Measurements from ENCODE around the gene KLC1. TPM values are rescaled to one million over a fixed set of nuclear protein-coding genes. Genes with fewer than 3 reads are reported as not detected.

The KLC1 gene
- total and polyA plus RNA-seq, 8 donors, result 56.5 to 522 (median 123) TPM

DNA sequence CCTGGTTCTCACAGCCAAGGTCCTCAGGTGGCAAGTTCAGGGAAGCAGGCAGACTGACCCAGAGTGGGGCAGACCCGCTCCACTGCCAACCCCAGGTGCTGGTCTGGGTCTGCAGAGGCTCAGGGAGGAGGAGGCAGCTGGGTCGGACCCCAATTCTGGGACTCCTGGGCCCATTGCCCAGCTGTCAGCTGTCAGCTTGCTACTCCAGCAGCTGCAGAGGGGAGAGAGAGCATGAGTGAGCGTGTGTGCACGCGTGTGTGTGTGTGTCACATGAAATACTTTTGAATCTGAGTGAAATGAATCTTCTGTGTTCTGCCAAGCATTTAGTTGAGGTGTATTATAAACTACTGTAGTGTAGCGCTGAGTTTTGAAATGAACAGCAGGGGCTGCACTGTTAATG, 55.5 kb downstream of the KLC1 start:
- Histone ChIP-seq H3K36me3 (peaks cover 63 to 100% (median 99%) of the 10 kb centered on the region in 4 donors), H3K4me1 (peaks cover 0 to 24% (median 10%) of the 10 kb centered on the region in 4 donors), H3K27ac (no peak overlapping the region), H3K4me3 (no peak overlapping the region), H3K27me3 (no peaks in the 10 kb centered on the region), H3K9me3 (no peaks in the 10 kb centered on the region)
- TF ChIP-seq EP300 (IDR thresholded peaks at IDR 0.05) (no peak), POLR2AphosphoS5 (IDR thresholded peaks at IDR 0.05) (no peak), POLR2A (IDR thresholded peaks at IDR 0.05) (no peak)
- TF ChIP-seq, protein P1, sequence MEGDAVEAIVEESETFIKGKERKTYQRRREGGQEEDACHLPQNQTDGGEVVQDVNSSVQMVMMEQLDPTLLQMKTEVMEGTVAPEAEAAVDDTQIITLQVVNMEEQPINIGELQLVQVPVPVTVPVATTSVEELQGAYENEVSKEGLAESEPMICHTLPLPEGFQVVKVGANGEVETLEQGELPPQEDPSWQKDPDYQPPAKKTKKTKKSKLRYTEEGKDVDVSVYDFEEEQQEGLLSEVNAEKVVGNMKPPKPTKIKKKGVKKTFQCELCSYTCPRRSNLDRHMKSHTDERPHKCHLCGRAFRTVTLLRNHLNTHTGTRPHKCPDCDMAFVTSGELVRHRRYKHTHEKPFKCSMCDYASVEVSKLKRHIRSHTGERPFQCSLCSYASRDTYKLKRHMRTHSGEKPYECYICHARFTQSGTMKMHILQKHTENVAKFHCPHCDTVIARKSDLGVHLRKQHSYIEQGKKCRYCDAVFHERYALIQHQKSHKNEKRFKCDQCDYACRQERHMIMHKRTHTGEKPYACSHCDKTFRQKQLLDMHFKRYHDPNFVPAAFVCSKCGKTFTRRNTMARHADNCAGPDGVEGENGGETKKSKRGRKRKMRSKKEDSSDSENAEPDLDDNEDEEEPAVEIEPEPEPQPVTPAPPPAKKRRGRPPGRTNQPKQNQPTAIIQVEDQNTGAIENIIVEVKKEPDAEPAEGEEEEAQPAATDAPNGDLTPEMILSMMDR (IDR thresholded peaks at IDR 0.05), result no peak
- DNase-seq, result no peak
- whole genome bisulfite sequencing, 5 donors, result 70 to 91% (median 84%) methylated on average over 6 of the region's 6 CpGs
- intact Hi-C loops (cut with DNase I; ENCODE audit: low total_unique reads), result no loop called here

DNA sequence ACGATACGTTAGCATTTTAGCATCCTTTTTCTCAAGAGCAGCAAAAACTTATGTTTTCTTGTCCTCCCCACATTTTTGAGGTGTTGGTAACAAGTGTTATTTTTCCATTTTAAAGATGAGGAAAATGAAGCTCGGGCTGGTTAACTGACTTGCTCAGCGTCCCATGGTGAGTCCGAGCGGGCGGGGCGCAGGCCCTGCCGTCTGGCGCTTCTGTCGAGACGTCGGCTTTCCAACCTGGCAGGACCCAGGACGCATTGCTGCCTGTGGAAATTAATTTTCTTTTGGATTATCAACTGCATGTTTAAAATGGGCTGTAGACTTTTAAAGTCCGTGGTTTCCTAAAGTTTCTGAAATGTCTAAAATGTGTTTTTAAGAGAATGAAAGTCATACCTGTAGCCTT, 55.9 kb downstream of the KLC1 start:
- WGBS, 5 donors, result 87 to 92% (median 90%) methylated on average over 15 of the region's 15 CpGs
- intact Hi-C loops (cut with DNase I; ENCODE audit: low total_unique reads), result no loop called here

DNA sequence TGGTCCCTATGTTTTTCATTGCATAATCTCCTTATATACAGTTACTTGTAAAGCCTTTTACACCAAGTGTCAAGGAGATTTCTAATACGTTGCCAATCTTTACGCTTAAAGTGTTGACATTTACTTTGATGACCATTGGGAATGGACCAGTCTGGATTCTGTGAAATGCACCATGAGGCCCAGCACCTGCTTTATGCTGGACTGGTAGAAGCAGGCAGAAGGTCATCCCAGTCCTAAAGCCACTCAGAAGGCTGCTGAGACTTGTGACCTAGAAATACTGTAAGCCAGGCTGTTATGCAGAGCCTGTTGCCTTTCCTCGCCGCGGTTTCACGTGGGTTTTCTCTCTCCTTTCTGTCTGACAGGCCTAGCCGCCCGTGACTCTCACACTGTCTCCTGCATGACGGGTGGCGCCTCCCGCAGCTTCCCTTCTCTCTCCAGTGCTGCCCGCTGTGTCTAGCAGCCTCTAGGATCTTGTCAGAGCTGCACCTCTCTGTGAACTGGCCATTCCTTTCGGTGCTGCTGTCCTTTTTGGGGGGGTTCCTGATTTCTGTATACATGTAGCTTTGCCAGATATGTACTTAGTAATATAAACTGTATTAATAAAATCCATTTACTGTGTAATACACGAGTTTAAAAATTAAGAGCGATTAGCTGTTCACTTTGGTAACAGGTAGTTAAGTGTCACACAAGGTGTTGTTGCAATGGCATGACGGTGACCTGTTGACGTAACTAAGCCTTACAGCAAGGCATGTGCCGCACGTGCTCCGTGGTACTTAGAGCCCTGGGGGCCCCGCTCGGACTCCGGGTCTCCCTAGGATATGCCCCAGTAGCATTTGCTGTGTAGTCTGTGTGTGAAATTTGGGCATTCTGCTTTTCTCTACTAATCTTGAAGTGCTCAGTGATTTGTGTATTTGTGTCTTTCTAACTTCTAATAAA, 56.5 kb downstream of the KLC1 start:
- no peak overlapping the region for H3K27ac ChIP-seq
- H3K4me3 ChIP-seq, result no peak overlapping the region
- no peaks in the 10 kb centered on the region for H3K27me3 ChIP-seq
- 88 to 94% (median 90%) methylated on average over 23 of the region's 23 CpGs for WGBS, 5 donors
- H3K9me3 ChIP-seq, result no peaks in the 10 kb centered on the region
- intact Hi-C loops (cut with DNase I; ENCODE audit: low total_unique reads), result no loop called here
- no peak for DNase-seq
- H3K4me1 ChIP-seq, result peaks cover 0 to 24% (median 11%) of the 10 kb centered on the region in 4 donors
- TF ChIP-seq, protein P1 (IDR thresholded peaks at IDR 0.05), result no peak
- TF ChIP-seq EP300 (IDR thresholded peaks at IDR 0.05), result no peak
- TF ChIP-seq POLR2AphosphoS5 (IDR thresholded peaks at IDR 0.05), result no peak
- no peak for TF ChIP-seq POLR2A (IDR thresholded peaks at IDR 0.05)
- H3K36me3 ChIP-seq, result peaks cover 55 to 100% (median 99%) of the 10 kb centered on the region in 4 donors

More for the DNA sequence above, 55.9 kb downstream of the KLC1 start:
- no peaks in the 10 kb centered on the region for H3K9me3 ChIP-seq
- TF ChIP-seq, protein P1 (IDR thresholded peaks at IDR 0.05), result no peak
- no peak for TF ChIP-seq EP300 (IDR thresholded peaks at IDR 0.05)
- no peak for TF ChIP-seq POLR2AphosphoS5 (IDR thresholded peaks at IDR 0.05)
- no peak for TF ChIP-seq POLR2A (IDR thresholded peaks at IDR 0.05)
- no peak overlapping the region for H3K27ac ChIP-seq
- H3K36me3 ChIP-seq, result peaks cover 61 to 100% (median 99%) of the 10 kb centered on the region in 4 donors
- H3K4me3 ChIP-seq, result no peak overlapping the region
- no peak for DNase-seq
- peaks cover 0 to 24% (median 12%) of the 10 kb centered on the region in 4 donors for H3K4me1 ChIP-seq
- H3K27me3 ChIP-seq, result no peaks in the 10 kb centered on the region

DNA sequence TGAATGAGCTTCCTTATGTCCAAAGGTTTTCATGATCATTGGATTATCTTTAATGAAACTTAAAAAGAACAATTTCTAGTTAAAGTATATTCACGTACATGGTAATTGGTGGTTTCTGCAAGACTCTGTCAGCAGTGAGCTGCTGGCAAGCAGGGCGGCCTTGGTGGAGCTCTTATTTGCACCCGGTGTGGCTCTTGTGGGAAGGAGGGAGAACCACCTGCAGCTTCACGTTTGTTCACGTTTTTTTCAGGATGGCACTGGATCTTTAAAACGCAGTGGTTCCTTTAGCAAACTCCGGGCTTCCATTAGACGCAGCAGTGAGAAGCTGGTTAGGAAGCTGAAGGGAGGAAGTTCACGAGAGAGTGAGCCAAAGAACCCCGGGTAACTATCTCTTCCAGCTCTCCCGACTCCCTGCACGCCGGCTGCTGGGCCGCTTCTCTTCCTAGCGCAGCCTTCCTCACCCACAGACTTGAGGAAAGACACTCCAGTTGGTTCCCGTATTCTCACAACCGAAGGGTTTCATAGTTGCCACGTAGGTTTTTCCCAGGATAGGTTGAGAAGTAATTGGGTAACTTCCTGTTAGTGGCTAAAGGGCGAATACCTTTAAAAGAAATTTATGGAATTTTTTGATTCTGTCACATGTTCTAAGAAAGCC, 57.9 kb downstream of the KLC1 start:
- H3K4me3 ChIP-seq, result no peak overlapping the region
- H3K9me3 ChIP-seq, result no peaks in the 10 kb centered on the region
- no peak for DNase-seq
- H3K4me1 ChIP-seq, result peaks cover 0 to 24% (median 11%) of the 10 kb centered on the region in 4 donors
- TF ChIP-seq, protein P1 (IDR thresholded peaks at IDR 0.05), result no peak
- TF ChIP-seq POLR2AphosphoS5 (IDR thresholded peaks at IDR 0.05), result no peak
- no peak for TF ChIP-seq EP300 (IDR thresholded peaks at IDR 0.05)
- H3K27ac ChIP-seq, result no peak overlapping the region
- no peaks in the 10 kb centered on the region for H3K27me3 ChIP-seq
- peaks cover 50 to 98% (median 96%) of the 10 kb centered on the region in 4 donors for H3K36me3 ChIP-seq
- intact Hi-C loops (cut with DNase I; ENCODE audit: low total_unique reads), result no loop called here
- 82 to 86% (median 85%) methylated on average over 19 of the region's 19 CpGs for WGBS, 5 donors
